HepG2 (cell line): Measurements from ENCODE around the gene ANO2. TPM values are rescaled to one million over a fixed set of nuclear protein-coding genes. Genes with fewer than 3 reads are reported as not detected.

ENCODE experiments used
- HDAC6 ChIP-seq: fragments of 200-600 bp; sonication (generic); IDR thresholded peaks from 2 replicates; pipeline ENCODE4 v1.7.0; 2017; ENCODE audit warnings: mild to moderate bottlenecking, antibody characterized with exemption, low read length, low read depth
- HOXD1 ChIP-seq: sonication (generic); formaldehyde crosslinking; IDR thresholded peaks from 2 replicates; pipeline ENCODE4 v1.5.0; 2020; ENCODE audit warnings: missing genetic modification reagents
- REST ChIP-seq, 2 experiments: IDR thresholded peaks; 2 replicates each; pipeline ENCODE4 v1.6.1; 2011 to 2012; ENCODE audit warnings: low read length in 2 of 2, borderline replicate concordance in 1 of 2, low read depth in 1 of 2, mild to moderate bottlenecking in 1 of 2, moderate library complexity in 1 of 2
- RFXAP ChIP-seq: sonication (generic); formaldehyde crosslinking; IDR thresholded peaks from 2 replicates; pipeline ENCODE4 v1.4.0; 2020; ENCODE audit warnings: missing genetic modification reagents, borderline replicate concordance
- TOPORS ChIP-seq: sonication (generic); formaldehyde crosslinking; IDR thresholded peaks from 2 replicates; pipeline ENCODE4 v1.8.0; 2023; ENCODE audit warnings: mild to moderate bottlenecking, missing genetic modification reagents
- ZNF276 ChIP-seq: sonication (generic); formaldehyde crosslinking; IDR thresholded peaks from 2 replicates; pipeline ENCODE4 v1.4.0; 2020; ENCODE audit warnings: mild to moderate bottlenecking, low read depth, missing genetic modification reagents
- polyA plus RNA-seq, 8 experiments: library from polyadenylated mRNA; depleted of rRNA in 3 of 8; stranded (reverse) in 7 of 8; unstranded in 1 of 8; fragments of >200 nt; fragmentation: Illumina TruSeq in 4 of 8; extraction: Trizol in 4 of 8; gene quantifications; 2 replicates each; pipeline versions ENCODE4 v1.2.1 to v1.2.3, GENCODE V29; 2011 to 2016; ENCODE audit warnings: low read depth in 4 of 8, missing spikeins in 1 of 8, mixed read lengths in 1 of 8; ENCODE audit not compliant: insufficient read depth in 1 of 8
- total RNA-seq, 5 experiments: library from RNA; depleted of rRNA; stranded (reverse); fragments of >200 nt; fragmentation: Illumina TruSeq; extraction: Trizol; gene quantifications; 2 replicates each; pipeline ENCODE4 v1.2.3, GENCODE V29; 2016; ENCODE audit warnings: low read depth in 1 of 5

ANO2 gene
- total and polyA plus RNA-seq, 2 of the 13 experiments (the other 11 are each of a cell fraction or from before 2014, with no cell fraction given) = 0.18 TPM; not detected in 1

DNA sequence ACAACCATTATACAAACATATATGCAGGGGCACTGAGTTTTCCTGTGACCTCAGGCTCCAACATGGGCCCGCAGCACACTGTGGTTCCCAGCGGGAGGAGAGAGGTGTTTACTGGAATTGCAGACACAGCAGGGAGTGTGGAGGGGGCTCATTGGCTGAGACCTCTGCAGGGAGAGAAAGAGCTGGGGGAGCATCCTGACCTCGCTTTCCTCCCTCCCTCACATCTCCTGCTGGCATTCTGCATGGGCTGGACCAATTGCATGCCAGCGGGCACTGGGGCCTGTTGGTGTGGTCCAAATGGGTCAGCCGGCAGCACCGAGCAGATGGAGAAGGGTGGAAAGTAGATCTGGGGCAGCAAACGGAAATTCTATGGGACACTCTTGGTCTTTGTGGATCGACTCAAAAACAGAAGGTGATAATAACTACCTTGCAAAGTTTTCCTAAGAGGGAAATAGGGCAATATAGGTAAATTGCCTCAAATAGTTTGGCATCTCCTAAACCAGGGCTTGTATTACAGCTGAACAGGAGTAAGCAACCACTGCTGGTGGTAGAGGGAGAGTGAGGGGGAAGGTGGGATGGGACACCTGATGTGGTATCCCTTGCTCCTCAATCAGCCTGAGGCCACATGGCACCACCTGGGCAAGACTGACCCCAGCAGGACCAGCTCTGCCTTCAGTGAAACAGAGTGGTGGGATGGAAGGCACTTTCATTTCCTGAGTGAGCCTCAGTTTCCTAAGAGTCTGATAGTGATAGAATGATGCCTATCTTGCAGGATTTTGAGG lies 426.3 kb downstream of the ANO2 start (continued):
- TF ChIP-seq REST (IDR thresholded peaks at IDR 0.05; ENCODE audit: borderline replicate concordance in 1 of 2, low read depth in 1 of 2, low read length in 2 of 2) (no peak), RFXAP (CRISPR knock-in tag) (no peak), ZNF276 (CRISPR knock-in tag) (no peak), HOXD1 (CRISPR knock-in tag) (no peak), TOPORS (CRISPR knock-in tag) (no peak), HDAC6 (no peak)
